Measurements from ENCODE around the gene LY6G5C. TPM values are rescaled to one million over a fixed set of nuclear protein-coding genes. Genes with fewer than 3 reads are reported as not detected.

LY6G5C gene
- total and polyA plus RNA-seq, 2 of the 13 experiments (the other 11 are each of a cell fraction or from before 2014, with no cell fraction given): 0.33 to 0.55 TPM

GRCh38 chr6:31659649-31660380, 21.1 kb downstream of the LY6G5C start (continued):
- no peak for TF ChIP-seq GABPB1 (CRISPR knock-in tag; IDR thresholded peaks at IDR 0.05)
- no peak for TF ChIP-seq ZFYVE20 (CRISPR knock-in tag; IDR thresholded peaks at IDR 0.05; ENCODE audit: borderline replicate concordance, low read depth)
- no peak for TF ChIP-seq ARHGAP35 (CRISPR knock-in tag; IDR thresholded peaks at IDR 0.05; ENCODE audit: borderline replicate concordance)
- no peak; the same call in 1 of the 2 replicates for TF ChIP-seq ZC3H13 (CRISPR knock-in tag; IDR thresholded peaks at IDR 0.05)
- TF ChIP-seq ATRX (CRISPR knock-in tag; IDR thresholded peaks at IDR 0.05; ENCODE audit: borderline replicate concordance): no peak
- TF ChIP-seq STAT6 (CRISPR knock-in tag; IDR thresholded peaks at IDR 0.05; ENCODE audit: borderline replicate concordance): no peak
- no peak for TF ChIP-seq RFXANK (CRISPR knock-in tag; IDR thresholded peaks at IDR 0.05)
- no peak for TF ChIP-seq RBAK (CRISPR knock-in tag; IDR thresholded peaks at IDR 0.05)
- no peak for TF ChIP-seq PPARG (CRISPR knock-in tag; conservative IDR thresholded peaks at IDR 0.05)
- TF ChIP-seq SIX1 (CRISPR knock-in tag; IDR thresholded peaks at IDR 0.05; ENCODE audit: borderline replicate concordance): no peak
- TF ChIP-seq TOE1 (CRISPR knock-in tag; IDR thresholded peaks at IDR 0.05): no peak
- TF ChIP-seq ZBTB14 (CRISPR knock-in tag; IDR thresholded peaks at IDR 0.05): no peak
- TF ChIP-seq HDAC1 (CRISPR knock-in tag; IDR thresholded peaks at IDR 0.05): no peak
- TF ChIP-seq NR0B2 (CRISPR knock-in tag; IDR thresholded peaks at IDR 0.05): peak; percentile 14; the same call in 1 of the 2 replicates
- no peak for TF ChIP-seq ZNF841 (CRISPR knock-in tag; IDR thresholded peaks at IDR 0.05; ENCODE audit: borderline replicate concordance)
- TF ChIP-seq ZNF703 (CRISPR knock-in tag; IDR thresholded peaks at IDR 0.05; ENCODE audit: borderline replicate concordance): no peak
- TF ChIP-seq MTERF4 (CRISPR knock-in tag; IDR thresholded peaks at IDR 0.05): no peak
- no peak for TF ChIP-seq ASH2L (IDR thresholded peaks at IDR 0.05; ENCODE audit: insufficient read length, low read depth, low read length)
- no peak; the same call in 1 of the 2 replicates for TF ChIP-seq NFKBIZ (CRISPR knock-in tag; IDR thresholded peaks at IDR 0.05)
- TF ChIP-seq HDAC6 (IDR thresholded peaks at IDR 0.05; ENCODE audit: low read depth, low read length): no peak
- TF ChIP-seq ZEB1 (IDR thresholded peaks at IDR 0.05; ENCODE audit: insufficient replicate concordance, low read depth): no peak
- no peak for TF ChIP-seq YEATS2 (CRISPR knock-in tag; IDR thresholded peaks at IDR 0.05; ENCODE audit: borderline replicate concordance)
- TF ChIP-seq ZNF747 (CRISPR knock-in tag; IDR thresholded peaks at IDR 0.05; ENCODE audit: borderline replicate concordance): no peak
- no peak for TF ChIP-seq KLF12 (CRISPR knock-in tag; IDR thresholded peaks at IDR 0.05; ENCODE audit: borderline replicate concordance)
- no peak for TF ChIP-seq JDP2 (CRISPR knock-in tag; IDR thresholded peaks at IDR 0.05; ENCODE audit: borderline replicate concordance)
